GM21723 (cell line): Measurements from ENCODE around the gene P2RY11.

ENCODE experiments used
- ATAC-seq: cut with Tn5 transposase; IDR thresholded peaks from one replicate; pipeline ENCODE4 v1.9.1; 2021; ENCODE audit warnings: mild to moderate bottlenecking, moderate library complexity; ENCODE audit not compliant: unreplicated experiment

Gene P2RY11

GRCh38 chr19:10111405-10111811, at the start of gene P2RY11:
Gene P2RY11, plus strand, starts transcription at chr19:10111693. Its CDS starts 29 bp downstream, at chr19:10111722.
- ATAC-seq = no peak

- ATAC-seq = no peak
Measured at GRCh38 chr19:10061717-10062310, 49.7 kb upstream of the P2RY11 start.

GRCh38 chr19:10068205-10068604, 43.3 kb upstream of the P2RY11 start:
- ATAC-seq = no peak

GRCh38 chr19:10069046-10069445, 42.4 kb upstream of the P2RY11 start:
- no peak for ATAC-seq

GRCh38 chr19:10070730-10071446, 40.6 kb upstream of the P2RY11 start:
- no peak for ATAC-seq

- ATAC-seq = no peak
Measured at GRCh38 chr19:10074153-10074552, 37.3 kb upstream of the P2RY11 start.

- ATAC-seq = no peak
Measured at GRCh38 chr19:10076535-10076934, 35.0 kb upstream of the P2RY11 start.

- ATAC-seq = no peak
Measured at GRCh38 chr19:10078329-10078728, 33.2 kb upstream of the P2RY11 start.

GRCh38 chr19:10079031-10079453, 32.5 kb upstream of the P2RY11 start:
- no peak for ATAC-seq

- ATAC-seq = no peak
Measured at GRCh38 chr19:10083911-10084310, 27.6 kb upstream of the P2RY11 start.

- no peak for ATAC-seq
Measured at GRCh38 chr19:10084803-10085202, 26.7 kb upstream of the P2RY11 start.

GRCh38 chr19:10085641-10086590, 25.6 kb upstream of the P2RY11 start, which contains the start of gene SHFL:
Gene SHFL, plus strand, starts transcription at chr19:10086317. Its CDS starts 111 bp downstream, at chr19:10086428.
- ATAC-seq = peak; percentile 79

GRCh38 chr19:10086591-10087192, 24.8 kb upstream of the P2RY11 start:
- no peak for ATAC-seq

- no peak for ATAC-seq
Measured at GRCh38 chr19:10087296-10088061, 24.0 kb upstream of the P2RY11 start.

GRCh38 chr19:10088949-10089554, 22.4 kb upstream of the P2RY11 start:
- ATAC-seq = no peak

GRCh38 chr19:10089801-10090375, 21.6 kb upstream of the P2RY11 start:
- no peak for ATAC-seq

- ATAC-seq = no peak
Measured at GRCh38 chr19:10091370-10091687, 20.2 kb upstream of the P2RY11 start.

GRCh38 chr19:10091895-10092641, 19.4 kb upstream of the P2RY11 start:
- ATAC-seq = no peak
